ENCODE results near the gene WIPF1. TPM values are rescaled to one million over a fixed set of nuclear protein-coding genes. Genes with fewer than 3 reads are reported as not detected.

Gene WIPF1
- total RNA-seq, 1 donor from 2014 or later: 19.3 TPM

- Mint-ChIP-seq H3K4me3 (ENCODE audit: unreplicated experiment) (no peak overlapping the region), H3K27me3 (ENCODE audit: low read depth, unreplicated experiment) (no peaks in the 10 kb centered on the region), H3K4me1 (ENCODE audit: low read depth, unreplicated experiment) (peaks cover 25% of the 10 kb centered on the region), H3K27ac (ENCODE audit: unreplicated experiment) (no peak overlapping the region), H3K9me3 (ENCODE audit: unreplicated experiment) (no peaks in the 10 kb centered on the region), H3K36me3 (ENCODE audit: low read depth, unreplicated experiment) (peaks cover 10% of the 10 kb centered on the region)
- DNase-seq (ENCODE audit: low read depth) (no peak), FAIRE-seq (no peak)
- no peak overlapping the region for H3K4me3 ChIP-seq (ENCODE audit: insufficient read depth, low read depth, low read length)
- no peak overlapping the region for H3K9ac ChIP-seq (ENCODE audit: low read length)
- H3K27ac ChIP-seq (ENCODE audit: low read depth, low read length): no peak overlapping the region
- H2AFZ ChIP-seq (ENCODE audit: low read depth, low read length): no peak overlapping the region
- H4K20me1 ChIP-seq (ENCODE audit: insufficient read depth, low read length): no peaks in the 10 kb centered on the region
- no peaks in the 10 kb centered on the region for H3K27me3 ChIP-seq (ENCODE audit: insufficient read depth, low read length)
- H3K79me2 ChIP-seq (ENCODE audit: insufficient read depth, low read length): no peaks in the 10 kb centered on the region
- TF ChIP-seq EZH2 (IDR thresholded peaks at IDR 0.05; ENCODE audit: insufficient read depth, low read length) (no peak), CTCF (IDR thresholded peaks at IDR 0.05; ENCODE audit: insufficient read depth, low read depth, low read length) (no peak)
- H3K9me3 ChIP-seq (ENCODE audit: insufficient read depth, low read depth, low read length): no peaks in the 10 kb centered on the region
- H3K4me1 ChIP-seq (ENCODE audit: insufficient read depth, low read length): peaks cover 11% of the 10 kb centered on the region
- H3K4me2 ChIP-seq (ENCODE audit: low read length): no peak overlapping the region
- H3K36me3 ChIP-seq (ENCODE audit: insufficient read depth, low read length): no peaks in the 10 kb centered on the region
These were observed 29.6 kb upstream of the WIPF1 start for GRCh38 chr2:174627216-174627615.

- Histone ChIP-seq H3K27me3 (ENCODE audit: insufficient read depth, low read length) (no peaks in the 10 kb centered on the region), H3K4me1 (ENCODE audit: insufficient read depth, low read length) (no peaks in the 10 kb centered on the region), H3K4me3 (ENCODE audit: insufficient read depth, low read depth, low read length) (no peak overlapping the region), H3K27ac (ENCODE audit: low read depth, low read length) (no peak overlapping the region), H3K36me3 (ENCODE audit: insufficient read depth, low read length) (no peaks in the 10 kb centered on the region), H4K20me1 (ENCODE audit: insufficient read depth, low read length) (no peaks in the 10 kb centered on the region), H3K9ac (ENCODE audit: low read length) (no peak overlapping the region), H2AFZ (ENCODE audit: low read depth, low read length) (no peak overlapping the region), H3K4me2 (ENCODE audit: low read length) (no peak overlapping the region), H3K79me2 (ENCODE audit: insufficient read depth, low read length) (no peaks in the 10 kb centered on the region), H3K9me3 (ENCODE audit: insufficient read depth, low read depth, low read length) (no peaks in the 10 kb centered on the region)
- TF ChIP-seq EZH2 (IDR thresholded peaks at IDR 0.05; ENCODE audit: insufficient read depth, low read length) (no peak), CTCF (IDR thresholded peaks at IDR 0.05; ENCODE audit: insufficient read depth, low read depth, low read length) (no peak)
- Mint-ChIP-seq H3K27ac (ENCODE audit: unreplicated experiment) (no peak overlapping the region), H3K9me3 (ENCODE audit: unreplicated experiment) (no peaks in the 10 kb centered on the region), H3K4me1 (ENCODE audit: low read depth, unreplicated experiment) (peaks cover 3% of the 10 kb centered on the region), H3K4me3 (ENCODE audit: unreplicated experiment) (no peak overlapping the region), H3K36me3 (ENCODE audit: low read depth, unreplicated experiment) (peaks cover 10% of the 10 kb centered on the region), H3K27me3 (ENCODE audit: low read depth, unreplicated experiment) (no peaks in the 10 kb centered on the region)
- DNase-seq (ENCODE audit: low read depth) (no peak), FAIRE-seq (no peak)
These were observed 27.4 kb upstream of the WIPF1 start for GRCh38 chr2:174624895-174625430.

GRCh38 chr2:174623690-174624089 is 26.1 kb upstream of the WIPF1 start:
- Histone ChIP-seq H3K27ac (ENCODE audit: low read depth, low read length) (no peak overlapping the region), H4K20me1 (ENCODE audit: insufficient read depth, low read length) (no peaks in the 10 kb centered on the region), H3K4me3 (ENCODE audit: insufficient read depth, low read depth, low read length) (no peak overlapping the region), H3K27me3 (ENCODE audit: insufficient read depth, low read length) (no peaks in the 10 kb centered on the region), H3K79me2 (ENCODE audit: insufficient read depth, low read length) (no peaks in the 10 kb centered on the region), H3K36me3 (ENCODE audit: insufficient read depth, low read length) (no peaks in the 10 kb centered on the region), H3K9me3 (ENCODE audit: insufficient read depth, low read depth, low read length) (no peaks in the 10 kb centered on the region), H3K9ac (ENCODE audit: low read length) (no peak overlapping the region), H2AFZ (ENCODE audit: low read depth, low read length) (no peak overlapping the region), H3K4me2 (ENCODE audit: low read length) (no peak overlapping the region), H3K4me1 (ENCODE audit: insufficient read depth, low read length) (no peaks in the 10 kb centered on the region)
- Mint-ChIP-seq H3K4me3 (ENCODE audit: unreplicated experiment) (no peak overlapping the region), H3K27ac (ENCODE audit: unreplicated experiment) (no peak overlapping the region), H3K4me1 (ENCODE audit: low read depth, unreplicated experiment) (no peaks in the 10 kb centered on the region), H3K27me3 (ENCODE audit: low read depth, unreplicated experiment) (no peaks in the 10 kb centered on the region), H3K9me3 (ENCODE audit: unreplicated experiment) (no peaks in the 10 kb centered on the region), H3K36me3 (ENCODE audit: low read depth, unreplicated experiment) (peaks cover 10% of the 10 kb centered on the region)
- FAIRE-seq (no peak), DNase-seq (ENCODE audit: low read depth) (no peak)
- TF ChIP-seq EZH2 (IDR thresholded peaks at IDR 0.05; ENCODE audit: insufficient read depth, low read length): no peak
- no peak for TF ChIP-seq CTCF (IDR thresholded peaks at IDR 0.05; ENCODE audit: insufficient read depth, low read depth, low read length)

Data from astrocyte (in vitro differentiated cells and primary cell).